Transverse colon (tissue), 4 donors: ENCODE data around the gene VBP1. TPM values are rescaled to one million over a fixed set of nuclear protein-coding genes. Genes with fewer than 3 reads are reported as not detected.

Source experiments
- DNase-seq: peaks from one replicate; pipeline ENCODE4 v3.0.0-alpha.2; 2019
- H3K27ac ChIP-seq, 4 donors: fragments of 200-600 bp; sonication (generic); 2 replicates each; pipeline ENCODE4 v1.5.1; 2016 to 2018; ENCODE audit warnings: inconsistent platforms in 4 of 4
- H3K27me3 ChIP-seq: fragments of 200-600 bp; sonication (generic); 2 replicates; pipeline ENCODE4 v1.5.1; 2017; ENCODE audit warnings: inconsistent platforms
- H3K36me3 ChIP-seq, 4 donors: fragments of 200-600 bp; sonication (generic); 2 replicates each; pipeline ENCODE4 v1.5.1; 2017 to 2019; ENCODE audit warnings: inconsistent platforms in 4 of 4
- H3K4me1 ChIP-seq, 4 donors: fragments of 200-600 bp; sonication (generic); 2 replicates each; pipeline ENCODE4 v1.5.1; 2017 to 2020; ENCODE audit warnings: inconsistent platforms in 4 of 4
- H3K4me3 ChIP-seq, 4 donors: fragments of 200-600 bp; sonication (generic); 1 replicate in 1 of 4; 2 replicates in 3 of 4; pipeline versions ENCODE4 v1.5.1 to v1.6.1; 2017 to 2019; ENCODE audit warnings: inconsistent platforms in 4 of 4
- H3K9me3 ChIP-seq, 2 donors: fragments of 200-600 bp; sonication (generic); 2 replicates each; pipeline ENCODE4 v1.5.1; 2017 to 2019; ENCODE audit warnings: inconsistent platforms in 2 of 2
- CTCF ChIP-seq, 5 experiments: fragments of 200-600 bp in 3 of 5; fragments of 450-650 bp in 2 of 5; sonication (generic) in 3 of 5; IDR thresholded peaks; 1 replicate in 2 of 5; 2 replicates in 3 of 5; pipeline ENCODE4 v1.5.1; 2016 to 2017; ENCODE audit warnings: antibody characterized with exemption in 5 of 5, inconsistent platforms in 3 of 5, mild to moderate bottlenecking in 2 of 5, moderate library complexity in 1 of 5
- EP300 ChIP-seq: sonication (generic); formaldehyde crosslinking; IDR thresholded peaks from one replicate; pipeline ENCODE4 v1.6.1; 2017; ENCODE audit warnings: antibody characterized with exemption, low read depth
- POLR2A ChIP-seq: fragments of 450-650 bp; IDR thresholded peaks from one replicate; pipeline ENCODE4 v1.6.1; 2016; ENCODE audit warnings: antibody characterized with exemption, mild to moderate bottlenecking, moderate library complexity
- POLR2AphosphoS5 ChIP-seq, 3 donors: sonication (generic); formaldehyde crosslinking; IDR thresholded peaks; one replicate each; pipeline ENCODE4 v1.6.1; 2016; ENCODE audit warnings: antibody characterized with exemption in 3 of 3
- WGBS, 2 donors: methylation state at CpG; one replicate each; pipeline ENCODE4 v1.1.5; 2018; ENCODE audit warnings: low coverage in 1 of 2; 5-methylcytosine and 5-hydroxymethylcytosine counted together
- in situ Hi-C, 4 donors: fragments of 200-750 bp; cut with MboI; loops; one replicate each; pipeline versions ENCODE4 v1.15.0 to v1.15.1; 2017; ENCODE audit warnings: low sequenced_read_pairs in 3 of 4, low pct_ligation_motif_present in 1 of 4, low pct_unique_long_range_greater_than_20kb in 1 of 4
- intact Hi-C: fragments of 100-400 bp; cut with DNase I; formaldehyde crosslinking; loops from one replicate; pipeline ENCODE4 v1.15.1; 2023; ENCODE audit warnings: low total_unique reads
- total RNA-seq, 4 donors: library from RNA; depleted of rRNA; stranded (reverse); fragments of >200 nt; gene quantifications; one replicate each; pipeline ENCODE4 v1.1.0, GENCODE V29; 2016

Gene VBP1
- total RNA-seq, 4 donors from 2014 or later, result 6.0 to 24.5 (median 22.3) TPM

GRCh38 chrX:155211208-155211607 lies 5.1 kb upstream of the VBP1 start:
- H3K4me1 ChIP-seq, result peaks cover 0 to 3% (median 0%) of the 10 kb centered on the region in 4 donors
- H3K27ac ChIP-seq, result no peak overlapping the region
- H3K36me3 ChIP-seq, result no peaks in the 10 kb centered on the region
- H3K9me3 ChIP-seq, result no peaks in the 10 kb centered on the region
- DNase-seq, result no peak
- no peak overlapping the region for H3K4me3 ChIP-seq
- 70% methylated on average over 3 of the region's 3 CpGs; no CpG with 5 or more reads in 1 of the 2 donors for WGBS, 2 donors
- in situ Hi-C loops (no loop called here), intact Hi-C loops (no loop called here)
- TF ChIP-seq POLR2AphosphoS5 (IDR thresholded peaks at IDR 0.05) (no peak), POLR2A (no peak), EP300 (no peak), CTCF (IDR thresholded peaks at IDR 0.05) (no peak)
- H3K27me3 ChIP-seq, result no peaks in the 10 kb centered on the region

- Histone ChIP-seq H3K4me3 (no peak overlapping the region), H3K27ac (no peak overlapping the region), H3K4me1 (peaks cover 0 to 18% (median 2%) of the 10 kb centered on the region in 4 donors), H3K36me3 (no peaks in the 10 kb centered on the region), H3K27me3 (no peaks in the 10 kb centered on the region), H3K9me3 (no peaks in the 10 kb centered on the region)
- TF ChIP-seq EP300 (no peak), CTCF (IDR thresholded peaks at IDR 0.05) (no peak), POLR2AphosphoS5 (IDR thresholded peaks at IDR 0.05) (no peak), POLR2A (no peak)
- intact Hi-C loops (no loop called here), in situ Hi-C loops (no loop called here)
- 76 to 96% methylated on average over 4 of the region's 4 CpGs for WGBS, 2 donors
- no peak for DNase-seq
These were observed 2.5 kb upstream of the VBP1 start for GRCh38 chrX:155213731-155214130.

- in situ Hi-C loops (no loop called here), intact Hi-C loops (no loop called here)
- peak overlapping the region; percentile 4 to 79 (median 60) for H3K4me3 ChIP-seq
- 58 to 83% methylated on average over 2 to 15 of the region's 15 CpGs for WGBS, 2 donors
- no peak for TF ChIP-seq EP300
- no peak for TF ChIP-seq POLR2A
- no peak for TF ChIP-seq POLR2AphosphoS5 (IDR thresholded peaks at IDR 0.05)
- no peak for TF ChIP-seq CTCF (IDR thresholded peaks at IDR 0.05)
- no peaks in the 10 kb centered on the region for H3K9me3 ChIP-seq
- H3K27ac ChIP-seq, result peak overlapping the region; percentile 84 to 92 (median 90)
- H3K4me1 ChIP-seq, result peaks cover 0 to 19% (median 2%) of the 10 kb centered on the region in 4 donors
- no peaks in the 10 kb centered on the region for H3K36me3 ChIP-seq
- DNase-seq, result no peak
- H3K27me3 ChIP-seq, result no peaks in the 10 kb centered on the region
These were observed 649 bp upstream of the VBP1 start for GRCh38 chrX:155215443-155216178.

GRCh38 chrX:155216940-155217440 lies 730 bp downstream of the VBP1 start:
- no peaks in the 10 kb centered on the region for H3K27me3 ChIP-seq
- in situ Hi-C loops (no loop called here), intact Hi-C loops (no loop called here)
- TF ChIP-seq CTCF (IDR thresholded peaks at IDR 0.05), result peak in 1 of 5 experiments; percentile 18
- TF ChIP-seq EP300, result no peak
- TF ChIP-seq POLR2A, result no peak
- TF ChIP-seq POLR2AphosphoS5 (IDR thresholded peaks at IDR 0.05), result no peak
- no peaks in the 10 kb centered on the region for H3K9me3 ChIP-seq
- H3K36me3 ChIP-seq, result no peaks in the 10 kb centered on the region
- peaks cover 0 to 19% (median 2%) of the 10 kb centered on the region in 4 donors for H3K4me1 ChIP-seq
- peak overlapping the region; percentile 84 to 92 (median 90) for H3K27ac ChIP-seq
- DNase-seq, result no peak
- 37% methylated on average over 11 of the region's 11 CpGs; no CpG with 5 or more reads in 1 of the 2 donors for WGBS, 2 donors
- H3K4me3 ChIP-seq, result peak overlapping the region; percentile 51 to 79 (median 68)
